GM12878 (cell line): ENCODE measurements around the gene MYO18B. TPM values are rescaled to one million over a fixed set of nuclear protein-coding genes. Genes with fewer than 3 reads are reported as not detected.

Experiments used
- ATAC-seq: fragments of 200-7000 bp; cut with Tn5 transposase; 3 replicates; pipeline ENCODE4 v1.9.1; 2020; ENCODE audit warnings: mild to moderate bottlenecking, moderate library complexity
- BruUV-seq: library from RNA; stranded (reverse); fragments of 400-500 nt; replicated peaks from 2 replicates; lab custom pipeline; 2021; lab: Mats Ljungman, UMichigan
- CTCF ChIA-PET: fragments of 300-600 bp; sonication (Branson Sonifier 250); formaldehyde crosslinking; extraction: SDS; loops from one replicate; lab custom pipeline; 2021; ENCODE audit warnings: inconsistent platforms; lab: Yijun Ruan, JAX
- POLR2A ChIA-PET: fragments of 350-600 bp; formaldehyde crosslinking; extraction: SDS; loops from one replicate; lab custom pipeline; 2021; ENCODE audit warnings: inconsistent platforms; lab: Charles Lee
- RAD21 ChIA-PET: fragments of 300-600 bp; sonication (Branson Sonifier 250); formaldehyde crosslinking; loops from one replicate; lab custom pipeline; 2023; ENCODE audit warnings: antibody characterized with exemption; ENCODE audit not compliant: unreplicated experiment; lab: Charles Lee
- SMC1A ChIA-PET: fragments of 300-600 bp; sonication (Branson Sonifier 250); formaldehyde crosslinking; loops from one replicate; lab custom pipeline; 2023; ENCODE audit not compliant: unreplicated experiment, uncharacterized antibody; lab: Charles Lee
- DNase-seq: peaks from one replicate; pipeline ENCODE4 v3.0.0-alpha.2; 2011; ENCODE audit warnings: low read depth, low spot score
- FAIRE-seq: peaks from 3 replicates; lab custom pipeline; 2011; peaks lifted over from hg19 to GRCh38; lab: Jason Lieb, UNC
- H2AFZ ChIP-seq: 2 replicates; pipeline ENCODE4 v1.6.0; 2011; ENCODE audit warnings: low read depth, low read length, control low read depth; ENCODE audit not compliant: control insufficient read depth
- H3K27ac ChIP-seq: 2 replicates; pipeline ENCODE4 v1.5.1; 2011; ENCODE audit warnings: control low read depth; ENCODE audit not compliant: control insufficient read depth, insufficient read depth
- H3K27me3 ChIP-seq, 2 experiments: replicated peaks in 1 of 2; 2 replicates each; pipeline versions ENCODE4 v1.6.0 to v1.6.1; 2011; ENCODE audit warnings: low read length in 1 of 2; ENCODE audit not compliant: control insufficient read depth in 2 of 2, insufficient read depth in 2 of 2
- H3K36me3 ChIP-seq, 2 experiments: 2 replicates each; pipeline ENCODE4 v1.5.1; 2011; ENCODE audit warnings: low read length in 1 of 2; ENCODE audit not compliant: control insufficient read depth in 2 of 2, insufficient read depth in 2 of 2
- H3K4me1 ChIP-seq: 2 replicates; pipeline ENCODE4 v1.6.1; 2011; ENCODE audit warnings: mild to moderate bottlenecking, low read length, moderate library complexity, mixed read lengths; ENCODE audit not compliant: control insufficient read depth, insufficient read depth
- H3K4me2 ChIP-seq: 2 replicates; pipeline ENCODE4 v1.6.0; 2011; ENCODE audit warnings: control low read depth; ENCODE audit not compliant: control insufficient read depth, insufficient read depth
- H3K4me3 ChIP-seq: fragments of 200-600 bp; sonication (generic); 2 replicates; pipeline ENCODE4 v1.5.1; 2016
- H3K79me2 ChIP-seq: 2 replicates; pipeline ENCODE4 v1.6.0; 2011; ENCODE audit warnings: low read length; ENCODE audit not compliant: control insufficient read depth, insufficient read depth
- H3K9ac ChIP-seq: 2 replicates; pipeline ENCODE4 v1.8.0; 2011; ENCODE audit warnings: low read length, control low read depth, mixed read lengths; ENCODE audit not compliant: control insufficient read depth, insufficient read depth
- H3K9me3 ChIP-seq: replicated peaks from 3 replicates; pipeline ENCODE4 v1.5.1; 2011; ENCODE audit warnings: mild to moderate bottlenecking, low read length; ENCODE audit not compliant: control insufficient read depth, insufficient read depth
- H4K20me1 ChIP-seq: 2 replicates; pipeline ENCODE4 v1.6.0; 2011; ENCODE audit not compliant: control insufficient read depth, insufficient read depth
- BHLHE40 ChIP-seq, 2 experiments: fragments of 450-650 bp in 1 of 2; IDR thresholded peaks; 2 replicates each; pipeline ENCODE4 v1.6.1; 2011 to 2017; ENCODE audit warnings: low read depth in 2 of 2, borderline replicate concordance in 1 of 2, improper control_type of control experiment in 1 of 2, low read length in 1 of 2, mild to moderate bottlenecking in 1 of 2
- BMI1 ChIP-seq: fragments of 450-650 bp; IDR thresholded peaks from 2 replicates; pipeline ENCODE4 v1.6.1; 2016; ENCODE audit warnings: mild to moderate bottlenecking, moderate library complexity, borderline replicate concordance
- CHD2 ChIP-seq: IDR thresholded peaks from 2 replicates; pipeline ENCODE4 v1.6.1; 2011; ENCODE audit warnings: low read depth, low read length, improper control_type of control experiment, borderline replicate concordance
- GABPA ChIP-seq: IDR thresholded peaks from 2 replicates; pipeline ENCODE4 v1.6.1; 2014; ENCODE audit warnings: antibody characterized with exemption, low read depth, mild to moderate bottlenecking, inconsistent platforms
- IRF3 ChIP-seq: fragments of 450-650 bp; IDR thresholded peaks from 2 replicates; pipeline ENCODE4 v1.6.1; 2014; ENCODE audit warnings: mild to moderate bottlenecking
- KLF5 ChIP-seq: fragments of 450-650 bp; IDR thresholded peaks from 2 replicates; pipeline ENCODE4 v1.6.1; 2014; ENCODE audit warnings: mild to moderate bottlenecking; ENCODE audit not compliant: partially characterized antibody
- NFIC ChIP-seq: IDR thresholded peaks from 2 replicates; pipeline ENCODE4 v1.6.1; 2012; ENCODE audit warnings: low read depth, mild to moderate bottlenecking, inconsistent platforms, low read length, moderate library complexity
- RBBP5 ChIP-seq: fragments of 200-600 bp; sonication (generic); conservative IDR thresholded peaks from 2 replicates; pipeline ENCODE4 v1.6.1; 2016
- SIX5 ChIP-seq: IDR thresholded peaks from 2 replicates; pipeline ENCODE4 v1.6.1; 2011; ENCODE audit warnings: mild to moderate bottlenecking, low read depth, low read length, moderate library complexity; ENCODE audit not compliant: severe bottlenecking
- SP1 ChIP-seq: IDR thresholded peaks from one replicate; pipeline ENCODE4 v1.6.1; 2011; ENCODE audit warnings: low read depth, low read length
- SUPT20H ChIP-seq: IDR thresholded peaks from 2 replicates; pipeline ENCODE4 v1.6.1; 2011; ENCODE audit warnings: low read depth, mild to moderate bottlenecking, low read length, moderate library complexity, borderline replicate concordance; ENCODE audit not compliant: control insufficient read depth
- TCF3 ChIP-seq: IDR thresholded peaks from 2 replicates; pipeline ENCODE4 v1.6.1; 2012; ENCODE audit warnings: low read depth, mild to moderate bottlenecking, low read length, borderline replicate concordance; ENCODE audit not compliant: insufficient read depth
- USF1 ChIP-seq: IDR thresholded peaks from 2 replicates; pipeline ENCODE4 v1.6.1; 2011; ENCODE audit warnings: borderline replicate concordance, low read depth, mild to moderate bottlenecking, moderate library complexity, mixed read lengths, low read length; ENCODE audit not compliant: insufficient read depth; ENCODE audit errors: extremely low read length
- YY1 ChIP-seq: IDR thresholded peaks from 2 replicates; pipeline ENCODE4 v1.6.1; 2011; ENCODE audit warnings: low read depth, mild to moderate bottlenecking, low read length
- WGBS: methylation state at CpG from one replicate; pipeline ENCODE4 v1.1.6; 2016; ENCODE audit warnings: low lambda C conversion rate; ENCODE audit not compliant: insufficient replicate concordance, insufficient coverage; ENCODE audit errors: missing lambda C conversion rate; 5-methylcytosine and 5-hydroxymethylcytosine counted together
- in situ Hi-C: fragments of 300-500 bp; cut with MboI; formaldehyde crosslinking; loops from 9 replicates; pipeline ENCODE4 v1.14.3; 2018; ENCODE audit warnings: mixed read lengths
- intact Hi-C: fragments of 100-400 bp; cut with micrococcal nuclease; formaldehyde crosslinking; loops from one replicate; pipeline ENCODE4 v1.14.2; 2022; ENCODE audit not compliant: unreplicated experiment
- polyA plus RNA-seq, 11 experiments: library from polyadenylated mRNA; depleted of rRNA in 4 of 11; unstranded in 6 of 11; stranded (reverse) in 5 of 11; fragments of >200 nt; fragmentation: Nextera tagmentation in 4 of 11; fragmentation: Illumina TruSeq in 1 of 11; extraction: Ambion mirVana in 4 of 11; extraction: Trizol in 1 of 11; gene quantifications; 1 replicate in 1 of 11; 2 replicates in 10 of 11; pipeline versions ENCODE4 v1.2.1 to v1.2.3, GENCODE V29; 2011 to 2016; ENCODE audit warnings: inconsistent platforms in 2 of 11, missing spikeins in 2 of 11, low read depth in 1 of 11
- total RNA-seq, 4 experiments: library from RNA; depleted of rRNA in 3 of 4; stranded (reverse); fragments of >200 nt in 3 of 4; fragmentation: Illumina TruSeq in 1 of 4; extraction: Trizol in 1 of 4; gene quantifications; 2 replicates each; pipeline versions ENCODE4 v1.2.1 to v1.2.3, GENCODE V29; 2013 to 2021

MYO18B gene
- total and polyA plus RNA-seq, 10 of the 15 experiments (the other 5 are each of a cell fraction or from before 2014, with no cell fraction given): 0.05 to 2.1 (median 0.51) TPM; not detected in 1

DNA sequence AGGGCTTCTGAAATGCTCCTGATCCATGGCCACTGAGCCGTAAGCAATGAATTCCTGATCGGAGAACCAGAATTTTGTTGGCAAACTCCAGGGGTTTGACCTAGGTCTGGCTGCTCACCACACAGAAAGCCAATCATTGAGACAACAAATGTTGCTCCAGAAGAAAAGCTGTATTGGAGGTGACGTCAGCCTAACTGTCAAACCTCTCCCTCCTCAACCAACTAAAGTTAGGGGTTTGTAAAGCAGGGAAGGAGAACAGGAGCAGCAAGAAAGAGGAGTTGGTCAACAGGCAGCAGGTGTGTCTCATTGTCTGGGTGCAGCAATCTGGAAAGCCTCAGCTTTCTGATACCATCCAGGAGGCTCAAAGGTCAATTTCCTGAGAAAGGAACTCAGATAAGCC lies 293.5 kb downstream of the MYO18B start:
- POLR2A ChIA-PET: no interaction called here
- no peak for FAIRE-seq
- Histone ChIP-seq H3K79me2 (no peaks in the 10 kb centered on the region), H3K27ac (no peak overlapping the region), H3K36me3 (no peaks in the 10 kb centered on the region), H3K4me1 (no peaks in the 10 kb centered on the region), H2AFZ (no peak overlapping the region), H3K9me3 (peaks cover 8% of the 10 kb centered on the region; the same call in 2 of the 3 replicates), H3K4me3 (no peak overlapping the region), H3K27me3 (no peaks in the 10 kb centered on the region), H3K9ac (no peak overlapping the region), H4K20me1 (no peaks in the 10 kb centered on the region), H3K4me2 (no peak overlapping the region)
- RAD21 ChIA-PET: no interaction called here
- intact Hi-C loops: no loop called here
- SMC1A ChIA-PET: interaction anchor here (1.1 kb wide), 1 partner anchor 19 kb away, joined by 4 read pairs; no protein-coding TSS in a partner anchor
- CTCF ChIA-PET: no interaction called here
- in situ Hi-C loops: no loop called here
- DNase-seq: no peak
- ATAC-seq: no peak
- TF ChIP-seq KLF5 (no peak), SP1 (no peak), YY1 (no peak), BHLHE40 (IDR thresholded peaks at IDR 0.05; ENCODE audit: borderline replicate concordance in 1 of 2, low read depth in 2 of 2, low read length in 1 of 2) (no peak), IRF3 (no peak), NFIC (no peak), SUPT20H (no peak), SIX5 (no peak), CHD2 (no peak), USF1 (no peak), TCF3 (no peak), BMI1 (no peak), RBBP5 (no peak), GABPA (no peak)
- 53% methylated on average over 3 of the region's 3 CpGs for WGBS
- no TSS peak for BruUV-seq
